Urothelium cell line (cell line): ENCODE measurements around the gene FAM151A.

Source experiments
- DNase-seq: peaks from one replicate; pipeline ENCODE4 v3.0.0; 2011; ENCODE audit warnings: low spot score, mixed read lengths
- FAIRE-seq: peaks from 2 replicates; lab custom pipeline; 2011; peaks lifted over from hg19 to GRCh38; lab: Jason Lieb, UNC

Gene FAM151A

DNA sequence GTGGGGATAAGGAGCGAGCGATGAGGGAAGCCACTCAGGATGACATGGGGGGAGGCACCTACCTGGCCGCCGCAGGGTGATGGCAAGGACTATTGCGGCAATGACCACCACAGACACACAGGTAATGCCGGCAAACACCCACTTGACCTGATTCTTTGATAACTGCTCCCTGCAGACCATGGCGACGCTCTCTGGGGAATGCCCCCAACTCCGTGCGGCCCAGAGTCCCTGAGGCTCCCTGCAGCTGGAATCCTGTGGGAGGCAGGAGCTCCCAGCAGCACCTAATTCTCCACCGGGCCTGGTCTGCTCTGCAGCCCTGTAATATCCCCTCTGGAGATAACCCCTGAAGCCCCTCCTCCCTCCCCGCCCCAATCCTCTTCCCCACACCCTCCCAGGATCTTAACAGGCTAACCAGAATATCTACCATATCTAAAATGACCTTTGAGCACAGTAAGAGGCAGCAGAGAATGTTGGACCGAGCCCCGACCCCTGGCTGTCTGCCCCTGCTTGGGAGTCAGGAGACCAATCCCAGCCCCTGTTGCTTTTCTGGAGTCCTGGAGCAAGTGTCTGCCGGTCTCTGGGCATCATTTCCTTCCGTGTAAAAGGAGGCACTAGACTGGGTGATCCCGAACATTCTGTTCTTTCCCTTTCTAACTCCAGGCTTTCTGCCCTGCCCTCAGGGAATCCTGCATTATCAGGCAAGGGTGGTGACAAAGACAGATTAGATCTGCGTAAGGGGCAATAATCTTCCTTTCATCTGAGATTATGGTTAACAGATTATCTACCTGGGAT lies at the start of gene FAM151A:
TSS of gene FAM151A (minus strand) at position 310 of the 792 bp plus-strand sequence. CDS start at position 180, 130 bp downstream.
- FAIRE-seq (no peak), DNase-seq (no peak)

DNA sequence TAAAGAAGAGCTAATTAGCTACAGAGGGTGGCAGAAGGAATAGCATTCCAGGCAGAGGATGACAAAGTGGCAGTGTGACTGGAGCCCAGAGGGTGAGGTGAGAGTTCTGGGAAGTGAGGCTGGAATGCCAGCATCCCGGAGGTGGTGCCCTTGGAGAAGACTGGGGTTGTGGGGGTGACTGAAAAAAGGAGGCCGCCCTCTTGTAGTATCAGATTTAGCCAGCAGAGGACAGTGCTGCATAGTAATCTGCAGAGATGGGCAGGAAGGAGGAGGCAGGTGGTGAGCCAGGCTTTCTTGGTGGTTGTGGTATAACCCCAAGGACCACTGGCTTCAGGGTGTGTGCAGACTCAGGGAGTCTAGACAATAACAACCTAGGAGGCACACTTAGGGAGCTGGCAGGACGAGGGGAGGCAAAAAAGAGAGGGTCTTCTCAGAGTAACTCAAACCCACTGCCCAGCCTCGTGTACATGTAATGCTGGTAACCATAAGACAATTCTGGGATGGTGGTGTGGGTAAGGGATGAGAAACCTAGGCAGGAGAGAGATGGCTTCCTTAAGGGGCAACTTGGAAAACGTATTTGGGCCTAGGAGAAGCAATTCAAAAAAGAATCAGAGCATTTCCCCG lies 48.8 kb upstream of the FAM151A start:
- DNase-seq (peak; percentile 71), FAIRE-seq (peak; percentile 92)

DNA sequence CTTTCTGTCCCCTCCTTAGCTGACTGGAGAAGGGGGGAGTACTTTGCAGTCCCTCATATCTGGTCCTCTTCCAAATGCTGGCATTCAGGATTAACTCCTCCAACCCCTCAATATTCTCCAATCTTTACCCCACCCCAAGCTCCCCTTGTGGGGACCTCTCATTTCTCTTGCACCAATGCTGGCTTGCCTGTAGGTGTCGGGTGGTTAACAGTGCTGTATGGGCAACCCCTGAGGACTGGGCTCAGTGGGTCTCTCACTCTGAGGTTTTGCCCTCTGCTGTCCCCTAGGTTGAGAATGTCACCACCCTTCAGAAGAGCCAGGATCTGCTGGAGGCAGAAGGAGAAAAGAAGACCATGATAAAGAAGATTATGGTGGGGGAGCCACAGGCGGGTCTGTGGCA lies 45.2 kb upstream of the FAM151A start:
- no peak for FAIRE-seq
- no peak for DNase-seq

DNA sequence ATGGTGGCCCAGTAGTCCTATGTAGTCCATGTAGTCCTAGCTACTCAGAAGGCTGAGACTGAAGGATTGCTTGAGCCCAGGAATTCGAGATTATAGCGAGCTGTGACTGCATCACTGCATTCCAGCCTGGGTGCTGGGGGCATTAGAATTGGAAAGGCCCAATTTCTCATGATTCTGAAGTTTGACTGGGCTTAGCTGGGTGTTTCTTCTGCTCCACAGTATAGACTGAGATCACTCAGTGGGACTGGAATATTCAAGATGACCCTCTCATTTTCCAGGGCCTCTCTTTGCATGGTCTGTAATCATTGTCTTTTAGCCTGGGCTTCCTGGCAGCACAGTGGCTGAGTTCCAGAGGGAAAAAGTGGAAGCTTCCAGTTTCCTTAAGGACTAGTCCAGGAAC lies 44.5 kb upstream of the FAM151A start:
- no peak for DNase-seq

DNA sequence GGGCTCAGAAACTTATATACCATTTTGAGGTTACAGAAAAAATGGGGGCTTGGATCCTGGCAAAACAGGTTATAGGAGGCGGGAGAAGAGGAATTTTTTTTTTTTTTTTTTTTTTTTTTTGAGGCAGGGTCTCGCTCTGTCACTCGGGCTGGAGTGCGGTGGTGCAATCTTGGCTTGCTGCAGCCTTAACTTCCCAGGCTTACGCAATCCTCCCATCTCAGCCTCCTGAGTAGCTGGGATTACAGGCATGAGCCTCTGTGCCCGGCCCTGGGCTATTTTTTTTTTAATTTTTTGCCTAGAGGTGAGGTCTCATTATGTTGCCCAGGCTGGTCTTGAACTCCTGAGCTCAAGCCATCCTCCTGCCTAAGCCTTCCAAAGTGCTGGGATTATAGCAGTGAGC lies 43.0 kb upstream of the FAM151A start:
- DNase-seq (no peak), FAIRE-seq (no peak)

More for the DNA sequence above, 44.5 kb upstream of the FAM151A start:
- FAIRE-seq: no peak

DNA sequence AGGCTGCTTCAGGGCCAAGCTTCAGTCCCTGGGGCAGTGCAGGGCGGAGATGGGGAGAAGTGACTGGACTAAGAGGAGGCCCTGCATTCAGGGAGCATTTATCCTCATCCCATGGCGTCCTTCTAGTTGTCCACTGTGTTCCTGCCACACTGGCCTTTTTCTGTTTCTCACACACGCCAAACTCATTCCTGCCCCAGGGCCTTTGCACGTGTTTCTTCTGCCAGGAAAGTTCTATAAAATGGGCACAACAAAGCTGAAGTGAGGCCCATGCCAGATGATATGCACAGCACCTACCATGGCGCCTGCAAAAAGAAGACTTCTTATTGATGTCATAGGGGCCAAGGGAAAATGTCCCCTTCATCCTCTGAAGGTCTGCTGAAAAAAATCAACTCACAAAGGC lies 42.5 kb upstream of the FAM151A start:
- no peak for FAIRE-seq
- no peak for DNase-seq

DNA sequence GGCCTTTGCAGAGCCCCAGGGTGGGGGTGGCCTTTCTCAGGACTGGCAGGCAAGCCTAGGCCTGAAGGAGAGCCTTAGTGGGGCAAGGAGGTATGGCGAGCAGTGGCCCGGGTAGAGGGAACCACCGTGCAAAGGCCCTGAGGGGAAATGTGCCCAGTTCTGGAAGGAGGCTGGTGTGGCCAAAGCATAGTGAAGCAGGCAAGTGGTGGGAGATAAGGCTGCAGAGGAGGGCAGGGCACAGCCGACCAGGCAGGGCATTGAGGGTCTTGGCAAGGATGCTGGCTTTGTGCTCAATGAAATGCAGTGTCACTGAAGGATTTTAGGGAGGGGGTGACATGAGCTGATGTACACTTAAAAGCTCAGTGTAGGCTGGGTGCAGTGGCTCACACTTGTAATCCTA lies 41.0 kb upstream of the FAM151A start:
- DNase-seq (no peak), FAIRE-seq (no peak)

DNA sequence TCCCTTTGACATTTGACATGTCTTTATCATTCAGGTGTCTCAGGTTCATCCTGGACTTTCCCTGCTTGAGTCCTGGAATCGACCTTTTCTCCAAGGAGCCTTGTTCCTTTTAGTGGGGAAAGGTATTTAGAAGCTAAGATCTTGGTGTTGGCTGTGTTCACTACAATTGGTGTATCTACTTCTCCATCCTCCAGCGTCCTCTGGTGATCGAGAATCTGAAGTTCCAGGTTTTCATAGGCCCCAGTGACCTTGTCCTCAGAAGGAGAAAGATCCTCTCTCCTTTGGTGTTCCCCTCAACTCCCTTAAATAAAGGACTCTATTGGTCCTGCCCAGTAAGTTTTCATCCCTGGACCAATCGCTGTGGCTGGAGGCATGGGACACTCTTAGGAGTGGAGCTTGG lies 40.4 kb upstream of the FAM151A start:
- DNase-seq (no peak), FAIRE-seq (no peak)

DNA sequence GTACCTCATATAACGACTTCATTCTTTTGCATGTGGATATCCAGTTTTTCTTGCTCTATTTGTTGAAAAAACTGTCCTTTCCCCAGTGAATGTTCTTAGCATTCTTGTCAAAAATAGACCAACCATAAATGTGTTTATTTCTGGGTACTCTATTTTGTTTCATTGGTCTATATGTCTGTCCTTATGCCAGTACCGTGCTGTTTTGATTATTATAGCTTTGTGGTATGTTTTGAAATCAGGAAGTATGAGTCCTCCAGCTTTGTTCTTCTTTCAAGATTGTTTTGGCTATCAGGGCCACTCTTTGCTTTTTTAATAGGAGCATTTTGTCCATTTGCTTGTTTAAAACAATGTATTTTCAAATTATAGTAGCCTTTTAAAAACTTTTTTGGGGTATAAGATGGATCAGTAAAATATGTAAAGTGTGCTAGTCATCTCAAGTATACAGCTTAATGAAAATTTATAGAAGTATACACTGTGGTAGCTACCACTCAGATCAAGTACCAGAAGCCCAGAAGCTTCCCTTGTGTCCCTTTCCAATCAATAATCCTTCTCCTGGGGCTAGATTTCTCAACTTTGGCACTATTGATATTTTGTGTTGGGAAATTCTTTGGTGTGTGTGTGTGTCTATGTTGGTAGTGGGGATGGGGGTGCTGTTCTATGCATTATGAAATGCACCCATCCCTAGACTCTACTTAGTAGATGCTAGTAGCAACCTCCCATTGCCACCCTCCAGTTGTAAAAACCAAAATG lies 35.0 kb upstream of the FAM151A start:
- DNase-seq (no peak), FAIRE-seq (no peak)

DNA sequence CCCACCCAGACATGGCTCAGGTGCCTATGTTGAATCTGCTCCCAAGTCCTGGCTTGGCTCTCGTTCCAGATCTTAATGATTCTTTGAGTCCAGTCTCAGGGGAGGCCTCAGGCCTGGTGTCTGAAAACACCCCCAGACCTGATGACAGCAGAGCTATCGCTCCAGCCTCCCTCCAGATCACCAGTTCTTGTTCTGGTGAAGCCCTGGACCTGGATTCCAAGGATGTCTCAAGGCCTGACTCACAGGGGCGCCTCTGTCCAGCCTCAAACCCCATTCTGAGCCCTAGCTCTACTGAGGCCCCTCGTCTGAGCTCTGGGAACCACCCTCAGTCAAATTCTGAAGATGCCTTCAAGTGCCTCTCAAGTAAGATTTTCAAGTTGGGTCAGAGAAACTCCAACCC lies 29.7 kb upstream of the FAM151A start:
- FAIRE-seq (no peak), DNase-seq (no peak)

DNA sequence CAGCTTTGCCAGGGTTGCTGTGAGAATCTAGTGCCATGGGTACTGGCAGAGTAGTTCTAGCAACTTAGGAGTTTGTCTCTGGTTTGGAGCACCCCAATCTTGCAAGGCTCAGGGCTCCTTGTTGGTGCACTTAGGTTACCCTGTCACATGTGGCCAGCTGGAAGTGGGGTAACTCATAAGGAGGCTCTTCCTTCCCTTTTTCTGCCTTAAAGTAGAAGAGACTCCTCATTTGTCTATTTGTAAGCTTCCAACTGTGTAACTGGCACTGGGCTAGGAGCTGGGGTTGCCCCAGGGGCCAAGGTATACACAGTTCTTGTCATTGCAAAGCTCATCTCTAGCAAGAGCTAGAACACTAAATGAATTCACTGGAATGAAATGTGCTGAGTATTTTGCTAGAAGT lies 28.8 kb upstream of the FAM151A start:
- no peak for FAIRE-seq

DNA sequence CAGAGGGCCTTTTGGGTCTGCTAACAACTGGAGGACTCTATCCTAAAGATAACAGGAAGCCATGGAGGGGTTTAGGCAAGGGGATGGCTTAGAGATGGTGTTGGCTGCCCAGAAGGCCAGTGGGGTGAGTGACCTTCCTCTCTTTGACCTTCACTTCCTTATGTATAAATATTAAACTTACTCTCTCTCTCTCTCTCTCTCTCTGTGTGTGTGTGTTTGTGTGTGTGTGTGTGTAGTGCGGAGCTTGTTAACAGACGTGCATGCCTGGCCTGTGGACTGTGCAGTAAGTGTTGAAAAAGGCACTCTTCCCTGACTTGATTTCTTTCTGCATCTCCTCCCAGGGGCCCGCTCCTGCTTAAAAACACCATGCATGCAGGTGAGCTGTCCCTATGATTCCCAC lies 28.3 kb upstream of the FAM151A start:
- DNase-seq (no peak), FAIRE-seq (no peak)

More for the DNA sequence above, 28.8 kb upstream of the FAM151A start:
- no peak for DNase-seq

DNA sequence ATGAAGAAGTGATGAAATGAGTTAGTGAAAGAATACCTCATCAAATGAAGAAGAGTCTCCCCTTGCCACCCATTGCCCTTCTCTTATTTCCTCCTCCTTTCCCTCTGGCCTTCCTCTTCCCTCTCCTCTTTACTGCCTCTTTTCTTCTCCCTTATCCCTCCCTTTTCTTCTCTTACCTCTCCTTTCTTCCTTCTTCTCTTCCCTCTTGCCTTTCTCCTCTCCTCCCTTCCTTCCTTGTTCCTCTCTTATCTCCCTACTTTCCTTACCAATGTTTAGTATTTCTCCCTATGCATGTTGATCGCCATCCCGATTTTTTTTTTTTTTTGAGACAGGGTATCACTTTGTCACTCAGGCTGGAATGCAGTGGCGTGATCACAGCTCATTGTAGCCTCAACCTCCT lies 27.1 kb upstream of the FAM151A start:
- FAIRE-seq (no peak), DNase-seq (no peak)

DNA sequence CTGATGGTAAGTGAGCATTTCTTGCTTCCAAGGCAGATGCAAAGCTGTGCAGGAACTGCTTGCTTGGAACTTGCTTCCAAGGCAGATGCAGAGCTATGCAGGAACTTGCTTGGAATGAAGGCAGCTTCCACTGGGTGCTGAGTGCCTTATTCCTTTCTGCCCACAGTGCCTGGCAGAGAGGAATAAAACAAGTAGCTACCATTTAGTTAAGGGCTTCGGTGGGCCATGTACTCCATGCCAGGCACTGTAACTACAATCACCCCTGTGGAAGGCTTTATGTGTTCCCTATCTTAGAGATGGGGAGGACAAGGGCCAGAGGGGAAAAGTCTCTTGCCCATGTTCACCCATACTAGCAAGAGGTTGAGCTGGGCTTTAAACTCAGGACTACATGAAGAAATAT lies 26.6 kb upstream of the FAM151A start:
- FAIRE-seq (no peak), DNase-seq (no peak)

DNA sequence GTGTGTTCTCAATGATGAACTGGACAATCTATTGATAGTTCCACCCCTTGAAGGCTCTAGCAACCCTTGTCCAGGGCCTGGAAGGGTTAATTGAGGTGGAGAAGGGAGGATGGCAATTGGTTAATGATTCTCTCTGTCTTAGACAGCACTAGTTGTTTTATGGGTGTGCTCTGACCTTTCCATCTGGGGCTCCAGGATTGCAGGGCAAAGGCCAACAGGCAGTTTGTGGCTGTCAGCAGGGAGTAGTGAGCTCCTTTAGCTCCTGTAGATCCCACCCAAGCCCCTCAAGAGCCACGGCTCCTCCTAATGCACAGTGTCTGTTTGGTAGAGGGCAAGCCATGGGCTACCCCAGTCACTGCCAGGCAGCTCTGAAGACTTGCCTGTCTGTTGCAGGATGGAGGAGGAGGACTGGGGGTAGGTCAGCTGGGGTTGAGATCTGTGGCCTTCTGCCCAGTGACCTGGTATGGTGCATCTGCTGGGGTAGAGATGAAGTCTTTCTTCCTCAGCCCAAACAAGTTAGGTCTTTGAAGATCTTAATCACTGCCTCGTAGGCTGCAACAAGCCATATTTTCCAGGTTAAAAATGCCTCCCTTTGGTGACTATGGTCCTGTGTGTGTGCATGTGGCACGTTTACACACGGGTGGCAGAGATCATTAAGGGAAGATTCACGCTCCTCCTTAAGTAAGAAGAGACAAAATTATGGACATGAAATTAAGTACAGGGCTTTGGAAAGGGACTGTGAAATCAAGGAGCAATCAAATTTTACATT lies 26.0 kb upstream of the FAM151A start:
- no peak for FAIRE-seq
- DNase-seq: no peak

DNA sequence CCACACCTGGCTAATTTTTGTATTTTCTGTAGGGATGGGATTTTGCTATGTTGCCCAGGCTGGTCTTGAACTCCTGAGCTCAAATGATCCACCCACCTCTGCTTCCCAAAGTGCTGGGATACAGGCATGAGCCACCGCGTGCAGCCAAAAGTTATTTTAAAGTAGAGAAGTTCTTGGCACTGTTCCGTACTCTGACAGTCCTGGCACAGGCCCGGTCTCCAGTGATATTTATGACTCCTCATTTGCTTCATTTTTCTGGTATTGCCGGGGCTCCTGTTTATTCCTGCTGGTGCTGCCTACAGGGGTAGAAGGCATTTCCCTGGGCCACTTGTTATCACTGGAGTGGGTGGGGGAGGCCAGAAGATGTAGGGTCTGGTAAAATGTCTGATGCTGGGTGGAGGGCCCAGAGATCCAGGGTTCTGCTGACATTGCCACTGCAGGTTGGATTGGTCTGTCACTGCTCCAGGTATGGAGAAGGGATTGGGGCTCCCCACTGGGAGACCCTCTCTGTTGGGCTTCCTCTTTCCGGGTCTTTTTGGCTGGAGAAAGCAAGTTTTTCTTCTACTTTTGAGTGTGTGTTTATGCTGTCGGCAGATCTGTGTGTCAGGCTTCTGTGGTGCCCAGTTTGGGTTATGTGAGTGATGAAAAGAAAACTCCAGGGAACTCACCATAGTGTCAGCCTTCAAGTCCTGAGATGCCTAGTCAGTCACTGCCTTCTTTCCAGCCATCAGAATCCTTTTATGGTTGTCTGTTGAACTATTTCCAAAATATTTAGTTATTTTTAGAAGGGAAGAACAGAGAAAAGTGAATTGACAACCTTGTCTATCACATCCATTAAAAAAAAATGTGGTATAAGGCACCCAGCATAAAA lies 22.7 kb upstream of the FAM151A start:
- no peak for FAIRE-seq
- no peak for DNase-seq

DNA sequence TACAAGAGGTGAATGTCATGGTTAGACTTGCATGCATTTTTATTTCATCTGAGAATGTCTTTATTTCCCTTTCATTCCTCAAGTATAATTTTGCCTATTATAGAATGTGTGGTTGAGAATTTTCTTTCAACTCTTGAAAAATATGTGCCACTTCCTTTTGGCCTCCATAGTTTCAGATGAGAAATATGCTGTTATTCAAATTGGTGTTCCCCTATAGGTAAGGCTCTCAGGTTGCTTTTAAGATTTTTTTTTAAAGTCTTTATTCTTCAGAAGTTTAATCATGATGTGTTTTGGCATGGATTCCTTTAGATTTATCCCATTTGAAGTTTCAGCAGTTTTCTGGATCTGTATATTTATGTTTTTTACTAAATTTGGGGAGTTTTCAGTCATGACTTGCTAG lies 20.4 kb upstream of the FAM151A start:
- no peak for DNase-seq
- no peak for FAIRE-seq

DNA sequence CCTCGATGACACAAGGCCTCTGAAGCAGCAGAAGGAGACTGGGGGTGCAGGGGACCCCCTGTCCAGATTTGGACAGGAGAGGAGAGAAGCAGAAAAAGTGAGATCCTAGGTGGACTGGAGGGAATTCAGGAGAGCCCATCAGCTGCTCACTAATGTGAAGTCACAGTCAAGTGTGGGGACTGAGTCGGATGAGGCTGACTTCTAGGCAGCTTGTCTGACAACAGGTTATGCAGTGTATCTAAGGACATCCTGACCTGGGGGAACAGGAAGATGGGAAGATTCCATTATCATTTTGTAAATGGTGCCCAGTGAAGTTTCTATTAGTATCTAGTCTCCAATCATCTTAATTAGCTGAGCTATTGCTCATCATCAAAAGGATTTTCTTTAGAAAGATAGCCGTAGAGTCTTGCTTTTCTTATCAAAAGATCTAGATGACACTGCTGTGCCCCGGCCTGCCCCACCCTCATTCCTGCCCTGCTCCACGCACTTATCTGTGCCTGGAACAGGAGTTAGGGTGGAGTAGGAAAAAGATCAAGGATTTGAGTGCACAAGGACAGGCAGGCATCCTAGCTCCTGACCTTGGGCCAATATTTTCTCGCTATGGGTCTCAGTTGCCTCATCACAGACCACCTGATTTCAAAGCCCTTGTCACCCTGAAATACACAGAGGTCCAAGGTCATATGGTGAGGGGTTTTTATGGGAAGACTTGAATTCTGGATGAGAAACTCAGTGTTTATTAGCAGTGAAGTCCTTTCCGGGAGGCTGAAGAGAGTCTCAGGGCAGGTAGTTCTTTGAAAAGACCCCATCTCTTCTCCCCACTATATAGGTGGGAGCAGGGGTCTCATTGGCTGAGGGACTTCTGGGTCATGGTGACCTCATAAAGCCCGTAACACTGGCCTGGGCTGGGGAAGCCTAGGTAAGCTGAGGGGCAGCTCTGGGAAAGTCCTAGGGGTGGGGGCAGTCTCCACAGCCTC lies 17.8 kb upstream of the FAM151A start, which contains the start of gene MROH7:
TSS of gene MROH7 (plus strand) at position 924 of the 974 bp plus-strand sequence. CDS start 11,141 bp downstream, outside the sequence.
- no peak for DNase-seq
- no peak for FAIRE-seq

DNA sequence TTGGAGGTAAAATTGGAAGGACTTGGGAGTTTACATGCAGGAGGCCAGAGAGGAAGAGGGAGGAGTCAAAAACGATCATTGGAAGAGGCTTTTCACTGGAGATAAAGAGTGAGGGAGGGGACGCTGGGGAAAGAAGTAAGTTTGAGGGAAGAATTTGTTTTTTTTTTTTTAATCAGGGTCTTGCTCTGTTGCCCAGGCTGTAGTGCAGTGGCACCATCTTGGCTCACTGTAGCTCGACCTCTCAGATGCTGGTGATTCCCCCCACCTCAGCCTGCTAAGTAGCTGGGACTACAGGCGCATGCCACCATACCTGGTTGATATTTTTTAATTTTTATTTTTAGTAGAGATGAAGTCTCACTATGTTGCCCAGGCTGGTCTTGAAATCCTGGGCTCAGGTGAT lies 17.0 kb upstream of the FAM151A start:
- no peak for FAIRE-seq

More for the DNA sequence above, 17.0 kb upstream of the FAM151A start:
- no peak for DNase-seq
